GM19324 (cell line): ENCODE data around the gene PTPRM.

Experiments used
- ATAC-seq: cut with Tn5 transposase; IDR thresholded peaks from one replicate; pipeline ENCODE4 v1.9.1; 2021; ENCODE audit warnings: mild to moderate bottlenecking, moderate library complexity; ENCODE audit not compliant: unreplicated experiment, low FRiP score

PTPRM gene

DNA sequence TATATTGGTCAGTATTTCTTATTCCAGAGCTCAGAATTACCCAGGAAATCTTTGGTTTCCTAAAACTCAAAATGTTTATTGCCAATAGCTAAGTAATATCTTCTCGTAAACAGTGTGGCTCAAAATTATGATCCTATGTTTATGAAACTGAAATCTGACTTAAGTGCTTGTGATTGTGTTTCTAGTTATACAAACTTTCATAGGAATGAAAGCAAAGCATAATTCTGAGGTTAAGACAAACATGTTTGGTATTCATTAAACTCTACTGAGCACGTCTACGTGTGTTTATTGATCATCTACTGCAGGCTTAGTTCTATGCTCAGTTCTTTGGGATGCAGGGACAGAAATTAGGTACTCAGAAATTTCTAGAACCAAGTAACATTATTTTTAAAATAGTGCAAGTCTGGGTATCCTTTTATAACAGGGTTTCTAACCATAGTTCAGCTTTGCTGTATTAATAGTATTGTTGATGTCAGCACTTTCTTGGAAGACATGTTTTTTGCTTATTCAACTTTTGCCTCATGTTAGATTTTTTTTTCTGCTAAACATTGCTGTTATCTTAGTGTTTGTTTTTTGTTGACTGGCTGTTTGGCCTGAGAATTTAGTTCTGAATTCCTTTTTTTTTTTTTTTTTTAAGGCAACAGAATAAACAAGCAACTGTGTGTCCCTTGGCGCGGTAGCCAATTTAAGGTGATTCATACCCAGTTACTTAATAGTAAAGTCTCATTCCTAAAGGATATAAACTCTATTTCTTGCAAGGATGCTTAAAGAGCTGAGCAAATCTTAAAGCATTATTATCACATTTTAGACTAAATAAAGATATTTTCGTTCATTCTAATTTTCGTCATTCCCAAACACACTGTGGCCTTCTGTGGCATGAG lies 31.3 kb downstream of the PTPRM start:
- ATAC-seq, result no peak

DNA sequence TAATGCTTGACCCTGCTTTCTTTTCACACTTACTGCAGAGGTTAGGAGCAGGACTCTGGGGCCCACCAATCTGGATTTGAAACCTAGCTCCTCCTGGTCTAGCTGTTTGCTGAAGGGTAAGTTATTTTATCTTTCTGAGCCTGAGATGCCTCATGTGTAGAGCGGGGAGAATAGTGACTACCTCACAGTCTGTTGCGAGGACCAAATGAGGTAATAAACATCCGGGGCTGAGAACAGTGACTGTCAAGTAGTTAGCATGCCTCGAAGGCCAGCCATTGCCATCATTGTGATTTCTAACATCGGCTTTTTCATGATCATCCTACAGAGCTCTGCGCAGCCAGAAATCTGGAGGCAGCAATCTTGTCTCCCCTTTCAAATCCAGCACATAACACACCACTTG lies 32.9 kb downstream of the PTPRM start:
- no peak for ATAC-seq

DNA sequence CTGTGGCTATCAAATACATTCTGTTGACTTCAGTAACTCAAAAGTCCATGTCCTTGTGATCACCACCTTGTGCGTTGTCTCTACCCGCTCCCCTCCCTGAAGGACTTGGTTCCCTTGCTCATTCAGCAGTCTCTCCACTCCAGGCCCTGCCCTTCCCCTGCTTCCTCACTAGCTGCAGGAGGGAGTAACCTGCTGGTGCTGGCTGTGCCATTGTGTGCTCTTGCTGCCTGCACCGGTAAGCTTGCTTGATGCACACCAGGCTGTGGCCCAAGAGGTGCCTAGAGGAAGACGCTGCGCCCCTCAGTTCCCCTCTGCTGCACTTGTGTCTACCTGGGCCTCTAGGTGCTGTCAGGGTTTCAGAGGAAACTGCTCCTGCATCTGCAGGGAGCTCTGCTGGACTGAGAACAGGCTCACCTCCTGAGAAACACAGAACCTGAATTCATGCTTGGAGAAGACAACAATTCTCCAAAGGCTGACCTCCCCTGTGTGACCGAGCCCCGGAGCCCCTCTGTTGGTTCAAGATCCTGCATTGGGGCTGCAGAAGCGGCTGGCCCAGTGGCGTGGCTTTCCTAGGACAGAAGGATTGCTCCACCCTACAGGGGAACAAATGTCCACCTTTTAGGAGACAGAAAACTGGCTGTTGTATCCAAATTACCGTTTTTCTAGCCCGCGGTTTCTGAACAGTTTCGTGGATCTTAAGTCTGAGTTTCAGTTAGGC lies 33.6 kb downstream of the PTPRM start:
- ATAC-seq, result no peak

DNA sequence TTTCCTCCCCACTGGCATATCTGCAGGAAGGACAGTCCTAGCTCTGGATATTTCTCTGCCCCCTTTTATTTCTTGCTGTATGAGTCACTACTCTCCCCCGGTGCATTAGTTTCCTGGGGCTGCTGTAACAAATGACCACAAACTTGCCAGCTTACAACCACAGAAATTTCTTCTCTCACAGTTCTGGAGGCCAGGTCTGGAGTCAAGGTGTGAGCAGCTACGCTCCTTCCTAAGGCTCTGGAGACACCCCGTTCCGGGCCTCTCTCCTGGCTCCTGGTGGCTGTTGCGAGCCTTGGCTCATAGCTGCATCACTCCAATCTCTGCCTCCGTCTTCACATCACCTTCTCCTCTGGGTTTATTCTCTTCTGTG lies 34.1 kb downstream of the PTPRM start:
- ATAC-seq, result no peak

DNA sequence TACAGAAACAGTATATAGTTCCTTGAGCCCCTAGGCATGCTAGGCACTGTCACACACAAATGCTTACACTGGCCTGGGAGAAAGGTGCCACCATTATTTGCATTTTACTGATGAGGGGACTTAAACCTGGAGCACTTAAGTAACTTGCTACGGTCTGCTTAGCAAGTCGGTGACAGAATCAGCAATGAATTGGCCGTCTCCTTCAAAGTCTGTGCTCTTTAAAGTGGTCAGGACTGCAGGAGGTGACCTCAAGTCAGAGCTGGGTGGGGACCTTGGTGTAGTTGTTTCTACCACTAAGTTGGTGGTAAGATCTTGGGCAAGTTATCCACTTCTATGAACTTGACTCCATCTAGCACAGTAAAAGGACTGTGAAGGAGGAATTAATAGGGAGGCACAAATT lies 34.8 kb downstream of the PTPRM start:
- ATAC-seq, result no peak

DNA sequence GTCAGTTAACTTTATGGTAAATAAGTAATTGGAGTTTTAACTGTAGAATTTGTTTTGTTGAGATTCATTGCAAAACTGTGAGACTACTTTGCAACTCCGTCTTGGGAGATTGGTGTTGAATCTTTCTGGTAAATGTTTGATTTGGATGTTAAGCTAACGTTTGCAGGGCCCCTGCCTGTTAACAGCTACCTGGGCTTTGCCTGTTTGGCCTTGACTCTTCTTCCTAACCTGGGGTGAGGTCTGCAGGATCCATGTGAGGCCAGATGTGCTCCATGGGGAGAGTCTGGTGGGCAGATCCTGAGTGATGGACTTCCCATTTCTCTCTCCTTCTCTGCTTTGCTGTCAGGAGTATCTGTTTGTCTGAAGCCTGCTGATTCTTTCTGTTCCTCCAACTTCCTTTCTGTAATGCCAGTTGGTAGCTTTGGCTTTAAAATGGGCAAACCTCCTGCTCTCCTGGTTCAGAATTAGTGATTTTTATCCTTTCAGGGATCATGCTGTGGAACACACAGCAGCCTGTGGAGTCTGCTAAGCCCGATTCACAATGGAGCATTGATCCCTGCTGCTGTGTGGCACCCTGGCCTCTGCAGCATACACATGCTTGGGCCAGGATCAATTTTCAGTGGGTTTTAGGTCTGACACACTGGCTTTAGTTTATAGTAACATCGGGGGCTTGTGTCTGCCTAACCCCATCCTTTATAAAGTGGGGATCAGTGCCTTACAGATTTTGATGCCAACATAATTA lies 36.3 kb downstream of the PTPRM start:
- no peak for ATAC-seq

DNA sequence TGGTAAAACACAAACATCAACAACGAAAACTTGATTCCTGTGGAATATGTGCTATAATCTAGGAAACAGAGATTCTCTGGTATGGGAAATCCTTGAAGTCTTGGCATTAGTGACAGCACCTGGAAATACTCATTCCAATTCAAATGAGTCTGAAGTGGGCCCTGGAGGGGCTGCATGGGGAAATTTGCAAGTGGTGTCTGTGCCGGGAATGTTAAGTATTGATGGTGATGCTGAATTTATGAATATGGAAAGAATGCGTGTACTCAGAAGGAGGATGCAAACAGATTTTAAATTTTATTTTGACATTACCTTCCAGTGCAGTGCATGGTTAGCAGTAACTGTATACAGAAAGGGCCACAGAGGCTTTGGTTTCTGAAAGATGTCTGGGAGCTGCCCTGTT lies 37.2 kb downstream of the PTPRM start:
- ATAC-seq, result no peak

DNA sequence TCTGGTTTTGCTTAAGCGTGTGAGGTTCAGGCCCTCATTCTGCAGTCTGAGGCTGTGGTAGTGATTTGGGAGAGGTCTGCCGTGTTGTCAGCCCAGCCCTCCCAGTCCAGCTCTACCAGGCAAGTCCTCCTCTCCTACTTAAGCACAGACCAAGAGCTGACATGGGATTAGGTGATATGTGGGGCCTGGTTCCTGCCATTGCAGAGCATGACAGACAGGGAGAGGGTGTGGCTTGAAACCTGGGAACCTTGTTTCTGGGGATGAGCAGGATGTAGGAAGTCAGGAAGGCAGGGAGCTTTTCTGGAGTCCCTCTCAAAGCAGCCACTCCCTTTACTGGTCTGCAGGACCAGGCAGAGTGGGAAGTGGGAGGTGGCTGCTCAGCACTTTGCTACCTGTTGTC lies 38.6 kb downstream of the PTPRM start:
- no peak for ATAC-seq

DNA sequence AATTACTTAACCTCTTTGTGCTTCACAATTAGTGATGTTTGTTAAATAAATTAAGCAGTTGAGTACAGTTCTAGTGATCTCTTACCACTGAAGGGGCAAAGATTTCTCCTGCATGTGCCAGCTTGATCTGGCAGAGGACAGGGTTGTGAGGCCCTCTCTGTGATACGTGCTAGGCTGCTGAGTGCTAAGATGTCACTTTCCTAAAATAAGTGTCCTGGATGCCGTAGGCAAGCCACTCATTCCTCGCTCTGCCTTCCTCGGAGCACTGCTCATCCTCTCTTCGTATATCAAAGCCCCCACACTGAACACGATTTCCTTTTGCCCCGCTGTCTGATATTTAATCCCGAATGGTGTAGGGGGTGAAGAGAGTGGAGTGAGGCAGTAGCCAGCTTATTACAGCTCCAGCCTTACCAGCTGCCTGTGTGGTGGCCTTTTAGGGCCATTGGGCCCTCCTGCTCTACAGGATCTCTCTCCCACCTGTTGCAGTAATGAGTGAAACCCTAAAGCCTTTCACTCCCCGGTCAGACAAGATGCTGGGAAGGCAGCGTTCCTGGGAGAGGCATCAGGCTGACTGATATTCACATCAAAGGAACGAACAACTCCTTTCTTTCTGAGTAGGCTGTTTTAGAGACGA lies 40.5 kb downstream of the PTPRM start:
- no peak for ATAC-seq

DNA sequence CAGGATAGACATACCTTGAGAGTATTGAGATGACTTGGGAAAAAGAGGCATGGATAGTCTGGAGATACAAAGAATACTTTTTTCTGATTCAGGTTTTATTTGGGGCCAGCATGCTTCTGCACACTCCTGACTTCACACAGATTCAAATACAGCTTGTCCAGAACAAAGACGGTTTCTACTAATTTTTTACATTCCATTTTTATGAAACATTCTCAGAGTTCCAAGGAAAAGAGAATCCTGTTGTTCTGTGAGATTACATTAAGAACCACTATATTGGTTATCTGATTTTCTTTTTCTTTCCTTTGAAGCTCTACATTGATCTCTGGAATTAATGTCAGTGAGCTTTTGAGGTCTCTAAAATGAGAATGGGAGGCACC lies 41.0 kb downstream of the PTPRM start:
- ATAC-seq, result no peak

DNA sequence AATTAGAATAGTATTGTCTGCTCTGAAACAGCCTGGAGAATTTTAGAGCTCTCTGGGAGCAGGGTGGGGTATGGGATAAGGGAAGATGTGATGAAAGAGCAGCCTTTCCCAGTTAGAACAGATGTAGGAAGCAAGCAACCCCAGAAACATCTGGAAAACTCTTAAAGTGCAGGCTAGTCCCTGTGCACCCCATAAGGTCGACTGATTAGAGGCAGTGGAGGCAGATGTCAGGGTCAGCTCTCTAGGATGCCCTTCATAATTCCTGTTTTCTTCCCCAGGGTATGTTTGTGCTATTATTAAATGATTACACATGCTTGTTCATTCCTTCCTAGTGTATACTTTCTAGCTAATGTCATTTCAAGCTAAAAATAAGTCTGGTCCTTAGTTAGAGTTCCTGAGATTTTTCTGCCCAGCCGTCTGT lies 41.7 kb downstream of the PTPRM start:
- no peak for ATAC-seq

DNA sequence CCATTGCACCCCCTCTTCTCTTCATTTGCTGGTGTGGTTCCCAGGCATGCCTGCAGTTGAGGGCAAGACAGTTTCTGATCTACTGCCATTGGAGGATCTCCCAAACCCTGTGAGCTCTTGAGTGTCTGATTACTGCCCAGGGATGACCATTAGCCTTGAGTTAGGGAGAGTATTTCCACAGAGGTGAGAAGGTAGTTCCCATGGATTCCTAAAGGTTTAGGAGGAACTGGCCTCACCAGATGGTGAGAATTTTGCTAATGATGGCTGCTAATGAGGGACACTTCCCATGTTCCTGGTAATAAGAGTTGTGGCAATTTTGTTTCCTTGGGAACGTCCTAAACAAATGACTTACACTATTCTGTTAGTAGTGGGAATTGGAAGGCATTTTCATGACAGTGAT lies 42.5 kb downstream of the PTPRM start:
- no peak for ATAC-seq

DNA sequence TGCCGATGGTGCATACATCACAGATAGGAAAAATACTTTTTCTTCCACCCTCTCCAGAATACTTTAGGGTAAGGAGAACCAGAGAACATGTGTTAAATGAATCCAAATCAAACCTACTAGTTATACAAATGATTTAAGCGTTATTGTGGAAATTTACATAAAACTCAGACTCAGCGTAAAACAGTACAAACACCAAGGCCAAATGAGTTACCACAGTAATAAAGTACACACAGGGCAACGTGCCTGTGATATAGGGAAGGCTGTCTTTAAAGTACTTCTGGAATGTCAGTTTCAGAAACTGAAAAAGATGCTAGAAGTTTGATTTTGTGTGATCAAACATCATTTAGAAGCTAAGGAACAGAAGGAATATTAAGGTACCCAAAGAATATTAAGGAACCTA lies 46.9 kb downstream of the PTPRM start:
- no peak for ATAC-seq

DNA sequence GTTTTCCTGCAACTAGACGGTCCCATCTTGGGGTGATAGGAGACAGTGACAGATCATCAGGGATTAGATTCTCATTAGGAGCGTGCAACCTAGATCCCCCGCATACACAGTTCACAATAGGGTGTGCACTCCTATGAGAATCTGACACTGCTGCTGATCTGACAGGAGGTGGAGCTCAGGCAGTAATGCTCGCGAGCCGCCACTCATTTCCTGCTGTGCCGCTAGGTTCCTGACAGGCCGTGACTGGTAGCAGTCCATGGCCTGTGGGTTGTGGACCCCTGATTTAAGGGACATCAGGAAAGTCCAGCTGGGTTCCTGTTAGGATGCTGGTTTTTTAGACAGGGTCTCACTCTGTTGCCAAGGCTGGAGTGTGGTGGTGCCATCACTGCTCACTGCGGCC lies 48.7 kb downstream of the PTPRM start:
- ATAC-seq, result no peak

DNA sequence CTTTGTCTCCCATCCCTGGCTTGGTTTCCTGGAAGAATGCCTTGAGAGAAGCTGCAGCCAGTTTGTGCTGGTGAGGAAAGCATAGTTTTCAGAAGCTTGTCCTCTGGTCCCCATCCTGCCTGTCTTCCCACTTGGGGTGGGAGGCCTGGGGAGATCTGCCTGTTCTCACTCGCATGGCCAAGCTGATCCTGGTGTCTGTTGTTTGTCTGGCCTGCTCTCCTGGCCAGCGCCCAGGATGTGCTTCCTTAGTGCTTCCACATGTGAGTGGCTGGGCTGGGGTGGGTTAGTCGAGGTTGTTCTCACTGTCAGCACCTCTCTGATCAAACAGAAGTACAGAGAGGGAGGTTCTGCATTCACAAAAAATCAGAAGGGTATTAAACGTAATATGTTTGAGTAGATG lies 49.5 kb downstream of the PTPRM start:
- ATAC-seq, result no peak

DNA sequence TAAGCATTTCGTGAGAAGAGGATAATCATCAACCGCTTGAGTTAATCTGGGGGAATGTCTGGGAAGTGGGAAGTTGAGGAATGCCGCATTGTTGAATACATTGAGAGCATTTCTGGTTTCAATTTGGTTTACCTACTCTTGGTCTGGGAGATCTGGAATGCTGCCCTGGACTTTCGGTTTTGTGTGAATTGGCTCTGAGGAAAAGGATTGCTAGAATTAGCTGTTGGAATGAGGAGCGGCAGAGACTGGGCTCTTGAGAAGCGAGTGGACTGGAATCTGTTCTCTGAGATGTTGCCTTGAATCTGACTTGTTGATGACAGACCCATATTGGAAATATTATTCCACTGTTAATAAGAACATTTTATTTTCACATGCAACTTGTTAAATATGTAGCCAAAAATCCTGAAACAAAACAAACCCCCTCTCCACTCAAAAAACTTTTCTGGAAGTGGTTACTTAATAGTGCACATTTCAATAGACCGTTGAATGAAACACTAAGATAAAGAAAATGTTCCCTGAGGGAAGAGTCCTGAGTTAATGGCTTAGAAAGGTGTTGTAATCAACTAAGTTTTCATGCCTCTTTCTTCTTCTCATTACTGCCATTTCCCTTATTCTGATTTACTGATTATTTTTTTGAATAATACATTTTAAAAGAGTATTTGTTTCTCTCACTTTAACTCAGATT lies 50.8 kb downstream of the PTPRM start:
- no peak for ATAC-seq

DNA sequence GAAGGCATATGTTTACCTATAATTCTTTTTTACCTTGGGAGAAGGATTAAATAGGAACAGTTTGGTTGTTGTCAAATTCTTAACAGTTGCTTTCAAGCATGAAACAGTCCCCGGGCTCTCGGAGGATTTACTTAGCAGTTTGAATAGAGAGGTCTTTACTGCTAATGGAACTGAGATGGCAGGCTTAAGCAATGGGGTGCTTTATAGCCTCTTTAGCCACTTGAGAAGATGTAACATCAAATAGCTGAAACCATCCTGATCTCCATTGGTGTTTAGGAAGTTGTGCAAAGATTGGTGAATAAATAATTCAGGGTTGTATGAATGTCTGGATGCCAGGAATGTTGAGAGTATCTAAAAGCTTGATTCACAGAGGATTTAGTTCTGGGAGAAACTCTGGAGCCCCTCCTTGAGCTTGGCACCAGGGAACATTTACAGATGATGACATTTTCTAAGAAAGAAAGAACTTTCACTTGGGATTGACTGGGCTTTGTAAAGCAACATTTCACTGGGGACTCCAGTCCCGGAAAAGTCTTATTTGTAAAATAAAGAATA lies 51.9 kb downstream of the PTPRM start:
- ATAC-seq, result no peak

DNA sequence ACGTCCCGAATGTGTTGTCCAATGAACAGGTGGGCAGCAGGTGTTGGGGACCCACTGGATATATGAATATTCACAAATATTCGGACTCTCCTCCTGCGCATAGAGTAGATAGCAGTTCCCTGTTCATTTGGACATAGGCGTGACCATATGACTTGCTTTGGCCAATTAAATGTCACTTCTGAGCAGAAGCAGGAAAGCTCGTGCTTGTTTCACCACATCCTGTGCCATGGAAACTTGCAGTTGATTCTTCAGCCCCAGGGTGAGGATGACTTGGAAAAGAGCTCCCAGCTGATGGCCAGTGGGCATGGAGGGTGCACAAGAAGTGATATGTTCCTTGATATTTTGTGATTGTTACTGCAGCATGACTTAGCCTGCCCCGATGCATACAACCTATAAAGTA lies 52.6 kb downstream of the PTPRM start:
- no peak for ATAC-seq

DNA sequence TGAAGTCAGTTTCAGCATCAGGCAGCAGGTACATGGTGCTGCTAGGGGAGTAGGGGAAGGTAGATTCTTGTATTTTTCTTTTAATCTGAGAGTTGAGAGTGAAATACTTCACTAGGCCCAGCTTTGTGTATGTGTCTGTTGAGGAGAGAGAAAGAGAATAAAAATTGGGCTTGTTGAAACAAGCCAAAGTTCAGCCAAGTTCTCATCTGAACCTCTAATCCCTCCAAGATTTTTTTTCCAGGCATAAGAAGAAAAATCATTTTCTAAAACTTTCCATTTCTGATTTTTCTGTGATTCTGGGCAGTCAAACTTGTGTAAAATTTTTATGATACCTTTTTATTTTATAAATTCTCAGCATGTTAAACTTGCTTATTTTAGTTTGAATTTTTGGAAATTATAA lies 55.6 kb downstream of the PTPRM start:
- ATAC-seq, result no peak

DNA sequence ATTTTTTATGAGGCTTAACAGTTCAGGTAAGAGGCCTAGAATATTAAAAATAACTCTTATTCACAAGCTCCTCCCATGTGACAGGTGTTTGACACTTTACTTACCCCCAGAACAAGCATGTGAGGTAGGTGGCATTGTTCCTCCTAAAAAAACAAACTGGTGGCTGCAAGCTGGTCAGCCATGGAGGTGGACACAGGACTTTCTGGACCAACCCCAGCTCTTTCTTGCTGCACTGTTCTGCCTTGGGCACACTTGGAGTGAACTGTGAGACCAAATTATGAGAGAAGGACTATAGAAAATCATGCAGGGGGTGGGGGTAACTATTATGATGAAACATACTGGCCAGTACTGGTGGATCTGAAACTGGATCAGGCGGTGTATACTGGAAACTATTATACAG lies 56.6 kb downstream of the PTPRM start:
- no peak for ATAC-seq
